ES-I3 (cell line): Measurements from ENCODE around the gene THAP11.
"Not testable (repeated sequence)": the region's sequence is repeated elsewhere in the genome, so short reads cannot be mapped to it uniquely, and the experiment has no call there.

Experiments
- H3K36me3 ChIP-seq: 2 replicates; pipeline ENCODE4 v1.6.1; 2013; ENCODE audit warnings: mild to moderate bottlenecking, low read length, control low read depth, moderate library complexity; ENCODE audit not compliant: insufficient read depth
- H3K4me1 ChIP-seq: 2 replicates; pipeline ENCODE4 v1.6.1; 2013; ENCODE audit warnings: mild to moderate bottlenecking, control low read depth, low read length; ENCODE audit not compliant: insufficient read depth
- H3K9ac ChIP-seq: 2 replicates; pipeline ENCODE4 v1.6.1; 2013; ENCODE audit warnings: low read depth, mild to moderate bottlenecking, low read length, moderate library complexity
- H3K9me3 ChIP-seq: 2 replicates; pipeline ENCODE4 v1.6.1; 2013; ENCODE audit warnings: mild to moderate bottlenecking, low read length, moderate library complexity; ENCODE audit not compliant: control insufficient read depth, insufficient read depth

Gene THAP11

GRCh38 chr16:67862623-67863583 is 20.8 kb downstream of the THAP11 start:
- H3K36me3 ChIP-seq: peaks cover 11% of the 10 kb centered on the region
- no peaks in the 10 kb centered on the region; the same call in 1 of the 2 replicates for H3K4me1 ChIP-seq
- H3K9ac ChIP-seq: no peak overlapping the region
- H3K9me3 ChIP-seq: no peaks in the 10 kb centered on the region

GRCh38 chr16:67864044-67864443 is 21.9 kb downstream of the THAP11 start:
- not testable (repeated sequence) for H3K9me3 ChIP-seq, H3K4me1 ChIP-seq, H3K9ac ChIP-seq
- peaks cover 16% of the 10 kb centered on the region for H3K36me3 ChIP-seq

GRCh38 chr16:67864594-67864993 is 22.5 kb downstream of the THAP11 start:
- H3K4me1 ChIP-seq: no peaks in the 10 kb centered on the region; the same call in 1 of the 2 replicates
- H3K36me3 ChIP-seq: peaks cover 16% of the 10 kb centered on the region
- H3K9ac ChIP-seq: no peak overlapping the region
- no peaks in the 10 kb centered on the region for H3K9me3 ChIP-seq

- H3K9me3 ChIP-seq: no peaks in the 10 kb centered on the region
- H3K36me3 ChIP-seq: peaks cover 16% of the 10 kb centered on the region
- no peaks in the 10 kb centered on the region; the same call in 1 of the 2 replicates for H3K4me1 ChIP-seq
- H3K9ac ChIP-seq: no peak overlapping the region
Observed at GRCh38 chr16:67865318-67865717, 23.2 kb downstream of the THAP11 start.

- H3K9ac ChIP-seq: no peak overlapping the region
- no peaks in the 10 kb centered on the region for H3K9me3 ChIP-seq
- no peaks in the 10 kb centered on the region; the same call in 1 of the 2 replicates for H3K4me1 ChIP-seq
- H3K36me3 ChIP-seq: peaks cover 12% of the 10 kb centered on the region
Observed at GRCh38 chr16:67868290-67868689, 26.2 kb downstream of the THAP11 start.

GRCh38 chr16:67869653-67870052 is 27.5 kb downstream of the THAP11 start:
- no peak overlapping the region for H3K9ac ChIP-seq
- H3K4me1 ChIP-seq: no peaks in the 10 kb centered on the region; the same call in 1 of the 2 replicates
- H3K9me3 ChIP-seq: no peaks in the 10 kb centered on the region
- peaks cover 12% of the 10 kb centered on the region for H3K36me3 ChIP-seq

GRCh38 chr16:67871256-67871655 is 29.1 kb downstream of the THAP11 start:
- Histone ChIP-seq H3K4me1 (no peaks in the 10 kb centered on the region; the same call in 1 of the 2 replicates), H3K36me3 (peaks cover 19% of the 10 kb centered on the region), H3K9ac (no peak overlapping the region)

GRCh38 chr16:67872131-67872630 is 30.1 kb downstream of the THAP11 start:
- Histone ChIP-seq H3K4me1 (no peaks in the 10 kb centered on the region; the same call in 1 of the 2 replicates), H3K9me3 (no peaks in the 10 kb centered on the region), H3K36me3 (peaks cover 21% of the 10 kb centered on the region), H3K9ac (peak overlapping the region; percentile 97; the same call in 1 of the 2 replicates)

More at GRCh38 chr16:67871256-67871655, 29.1 kb downstream of the THAP11 start:
- no peaks in the 10 kb centered on the region for H3K9me3 ChIP-seq

GRCh38 chr16:67872631-67873434 is 30.7 kb downstream of the THAP11 start, which contains the start of gene EDC4:
Gene EDC4 (plus strand): TSS chr16:67873052. CDS start chr16:67873262, 210 bp downstream.
- Histone ChIP-seq H3K9me3 (no peaks in the 10 kb centered on the region), H3K36me3 (peaks cover 22% of the 10 kb centered on the region), H3K4me1 (no peaks in the 10 kb centered on the region; the same call in 1 of the 2 replicates), H3K9ac (peak within 1 kb of the TSS; percentile 97)

- Histone ChIP-seq H3K4me1 (no peaks in the 10 kb centered on the region; the same call in 1 of the 2 replicates), H3K36me3 (peaks cover 19% of the 10 kb centered on the region), H3K9ac (peak overlapping the region; percentile 97), H3K9me3 (no peaks in the 10 kb centered on the region)
Observed at GRCh38 chr16:67873435-67874370, 31.6 kb downstream of the THAP11 start.

GRCh38 chr16:67874372-67874771 is 32.3 kb downstream of the THAP11 start:
- H3K9me3 ChIP-seq: no peaks in the 10 kb centered on the region
- H3K36me3 ChIP-seq: peaks cover 19% of the 10 kb centered on the region
- no peaks in the 10 kb centered on the region; the same call in 1 of the 2 replicates for H3K4me1 ChIP-seq
- no peak overlapping the region for H3K9ac ChIP-seq

GRCh38 chr16:67877064-67877463 is 34.9 kb downstream of the THAP11 start:
- no peaks in the 10 kb centered on the region; the same call in 1 of the 2 replicates for H3K4me1 ChIP-seq
- peaks cover 19% of the 10 kb centered on the region for H3K36me3 ChIP-seq
- no peaks in the 10 kb centered on the region for H3K9me3 ChIP-seq
- H3K9ac ChIP-seq: no peak overlapping the region

GRCh38 chr16:67878232-67878631 is 36.1 kb downstream of the THAP11 start:
- Histone ChIP-seq H3K4me1 (no peaks in the 10 kb centered on the region; the same call in 1 of the 2 replicates), H3K9me3 (no peaks in the 10 kb centered on the region), H3K36me3 (peaks cover 19% of the 10 kb centered on the region), H3K9ac (no peak overlapping the region)
